ENCODE data around the gene SLC12A7. TPM values are rescaled to one million over a fixed set of nuclear protein-coding genes. Genes with fewer than 3 reads are reported as not detected.
A peak's percentile ranks its signal among the peaks of the same experiment; 100 is the strongest.
"Not testable (repeated sequence)": the region's sequence is repeated elsewhere in the genome, so short reads cannot be mapped to it uniquely, and the experiment has no call there.

The SLC12A7 gene
- total RNA-seq, 4 donors from 2014 or later: 26.1 to 41.6 (median 29.1) TPM

- peak; percentile 20 to 38 for DNase-seq
- Histone ChIP-seq H3K4me1 (peaks cover 7 to 20% of the 10 kb centered on the region in 2 donors), H3K27me3 (no peaks in the 10 kb centered on the region), H3K36me3 (no peaks in the 10 kb centered on the region), H3K9me3 (no peaks in the 10 kb centered on the region), H3K4me3 (replicated peaks in 1 of 3) (no peak overlapping the region), H3K27ac (no peak overlapping the region)
- 56 to 57% methylated on average over 17 to 21 of the region's 21 CpGs for WGBS, 2 donors
- TF ChIP-seq POLR2A (IDR thresholded peaks at IDR 0.05) (no peak), CTCF (IDR thresholded peaks at IDR 0.05) (no peak)
- intact Hi-C loops (cut with DNase I): loop anchor here (10.0 kb wide), 1 partner anchor 171 kb away; no protein-coding TSS in a partner anchor
Observed at GRCh38 chr5:1003296-1003937, 108.4 kb downstream of the SLC12A7 start.

GRCh38 chr5:1002836-1003235 lies 109.0 kb downstream of the SLC12A7 start:
- 90 to 95% methylated on average over 13 of the region's 13 CpGs for WGBS, 2 donors
- Histone ChIP-seq H3K4me1 (peaks cover 7 to 17% of the 10 kb centered on the region in 2 donors), H3K27me3 (no peaks in the 10 kb centered on the region), H3K36me3 (no peaks in the 10 kb centered on the region), H3K9me3 (no peaks in the 10 kb centered on the region), H3K27ac (no peak overlapping the region), H3K4me3 (replicated peaks in 1 of 3) (no peak overlapping the region)
- DNase-seq: peak in 1 of 2 donors; percentile 2
- intact Hi-C loops (cut with DNase I): loop anchor here (10.0 kb wide), 1 partner anchor 172 kb away; no protein-coding TSS in a partner anchor
- no peak for TF ChIP-seq POLR2A (IDR thresholded peaks at IDR 0.05)
- no peak for TF ChIP-seq CTCF (IDR thresholded peaks at IDR 0.05)

- H3K4me3 ChIP-seq (replicated peaks in 1 of 3): no peak overlapping the region
- H3K4me1 ChIP-seq: peaks cover 7 to 19% of the 10 kb centered on the region in 2 donors
- no peak overlapping the region for H3K27ac ChIP-seq
- DNase-seq: no peak
- H3K9me3 ChIP-seq: no peaks in the 10 kb centered on the region
- H3K27me3 ChIP-seq: no peaks in the 10 kb centered on the region
- H3K36me3 ChIP-seq: no peaks in the 10 kb centered on the region
- WGBS, 2 donors: 87 to 95% methylated on average over 4 of the region's 4 CpGs
- TF ChIP-seq POLR2A (IDR thresholded peaks at IDR 0.05): no peak
- no peak for TF ChIP-seq CTCF (IDR thresholded peaks at IDR 0.05)
- intact Hi-C loops (cut with DNase I): loop anchor here (10.0 kb wide), 1 partner anchor 173 kb away; no protein-coding TSS in a partner anchor
Observed at GRCh38 chr5:1002271-1002546, 109.7 kb downstream of the SLC12A7 start.

- WGBS, 2 donors: 81 to 95% methylated on average over 15 to 19 of the region's 19 CpGs
- Histone ChIP-seq H3K27me3 (no peaks in the 10 kb centered on the region), H3K9me3 (no peaks in the 10 kb centered on the region), H3K36me3 (no peaks in the 10 kb centered on the region), H3K4me1 (peaks cover 7 to 19% of the 10 kb centered on the region in 2 donors), H3K4me3 (replicated peaks in 1 of 3) (no peak overlapping the region), H3K27ac (no peak overlapping the region)
- TF ChIP-seq CTCF (IDR thresholded peaks at IDR 0.05) (no peak), POLR2A (IDR thresholded peaks at IDR 0.05) (no peak)
- DNase-seq: peak in 1 of 2 donors; percentile 1
- intact Hi-C loops (cut with DNase I): loop anchor here (10.0 kb wide), 1 partner anchor 173 kb away; no protein-coding TSS in a partner anchor
Observed at GRCh38 chr5:1001406-1002270, 110.2 kb downstream of the SLC12A7 start.

- not testable (repeated sequence) for H3K4me3 ChIP-seq (replicated peaks in 1 of 3); H3K27ac ChIP-seq; H3K9me3 ChIP-seq; H3K27me3 ChIP-seq; DNase-seq; H3K36me3 ChIP-seq
- WGBS, 2 donors: 89 to 93% methylated on average over 10 to 11 of the region's 11 CpGs
- H3K4me1 ChIP-seq: peaks cover 7 to 19% of the 10 kb centered on the region in 2 donors
- intact Hi-C loops (cut with DNase I): loop anchor here (10.0 kb wide), 1 partner anchor 174 kb away; no protein-coding TSS in a partner anchor
Observed at GRCh38 chr5:1000831-1001230, 111.0 kb downstream of the SLC12A7 start.

Small RNA genes within 50 kb of the gene (microRNA-seq; reads per million reads assigned to microRNA genes)
- not detected for gene MIR4635

Small RNA genes within 50 kb of the gene (small RNA-seq; reads per million reads assigned to genes)
- gene MIR4635: not detected

Other genes with a start within 250 kb of the SLC12A7 start
- 10 to 100 TPM; 19.6 to 29.9 (median 25.2) TPM for gene BRD9, start 219.3 kb downstream of the SLC12A7 start, total RNA-seq
- gene TRIP13, start 219.2 kb downstream of the SLC12A7 start, total RNA-seq: 1 to 10 TPM in 3 of 4 donors, not detected in 1; 1.1 to 1.7 (median 1.3) TPM
- gene NKD2, start 103.3 kb downstream of the SLC12A7 start, total RNA-seq: 1 to 10 TPM in 3 of 4 donors, under 1 TPM in 1; 0.78 to 3.2 (median 1.6) TPM
- gene SLC6A19, start 89.5 kb upstream of the SLC12A7 start, total RNA-seq: not detected
- gene SLC6A18, start 113.3 kb upstream of the SLC12A7 start, total RNA-seq: not detected
- gene TERT, start 183.0 kb upstream of the SLC12A7 start, total RNA-seq: not detected
- gene CLPTM1L, start 233.0 kb upstream of the SLC12A7 start, total RNA-seq: 100 to 1,000 TPM; 149 to 215 (median 179) TPM

All from thyroid gland (tissue), 4 donors.